Ecto neural progenitor cell (in vitro differentiated cells): Measurements from ENCODE around the gene ARTN.

Source experiments
- DNase-seq: peaks from one replicate; pipeline ENCODE4 v3.0.0-alpha.2; 2018; ENCODE audit warnings: low spot score

The ARTN gene

GRCh38 chr1:43924516-43924915, 9.1 kb upstream of the ARTN start:
- no peak for DNase-seq

DNA sequence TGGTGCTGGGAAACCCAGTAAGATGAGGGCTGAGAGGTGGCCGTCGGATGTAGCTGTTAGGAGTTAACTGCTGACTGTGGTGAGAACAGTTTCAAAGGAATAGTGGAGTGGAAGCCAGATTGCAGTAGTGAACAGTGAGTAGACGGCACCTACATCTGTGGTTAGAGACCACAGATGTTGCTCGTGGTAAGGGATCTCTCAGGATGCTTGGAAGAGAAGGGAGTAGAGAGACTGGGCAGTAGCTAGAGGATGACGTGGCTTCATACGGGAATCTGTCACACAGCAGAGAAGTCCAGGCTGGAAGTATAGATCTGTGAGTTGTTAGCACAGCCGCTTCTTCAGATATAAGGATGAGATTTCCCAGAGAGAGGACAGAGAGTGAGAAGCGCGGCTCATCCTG, 7.8 kb upstream of the ARTN start:
- no peak for DNase-seq

DNA sequence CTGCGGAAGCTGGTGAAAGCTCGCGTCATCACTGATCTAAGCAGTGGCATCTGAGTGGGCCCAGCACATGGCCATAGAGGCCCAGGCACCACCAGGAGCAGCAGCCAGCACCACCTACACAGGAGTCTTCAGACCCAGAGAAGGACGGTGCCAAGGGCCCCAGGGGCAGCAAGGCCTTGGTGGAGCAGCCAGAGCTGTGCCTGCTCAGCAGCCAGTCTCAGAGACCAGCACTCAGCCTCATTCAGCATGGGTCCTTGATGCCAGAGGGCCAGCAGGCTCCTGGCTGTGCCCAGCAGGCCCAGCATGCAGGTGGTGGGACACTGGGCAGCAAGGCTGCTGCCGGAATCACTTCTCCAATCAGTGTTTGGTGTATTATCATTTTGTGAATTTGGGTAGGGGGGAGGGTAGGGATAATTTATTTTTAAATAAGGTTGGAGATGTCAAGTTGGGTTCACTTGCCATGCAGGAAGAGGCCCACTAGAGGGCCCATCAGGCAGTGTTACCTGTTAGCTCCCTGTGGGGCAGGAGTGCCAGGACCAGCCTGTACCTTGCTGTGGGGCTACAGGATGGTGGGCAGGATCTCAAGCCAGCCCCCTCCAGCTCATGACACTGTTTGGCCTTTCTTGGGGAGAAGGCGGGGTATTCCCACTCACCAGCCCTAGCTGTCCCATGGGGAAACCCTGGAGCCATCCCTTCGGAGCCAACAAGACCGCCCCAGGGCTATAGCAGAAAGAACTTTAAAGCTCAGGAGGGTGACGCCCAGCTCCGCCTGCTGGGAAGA, 3.2 kb upstream of the ARTN start:
- DNase-seq, result no peak

DNA sequence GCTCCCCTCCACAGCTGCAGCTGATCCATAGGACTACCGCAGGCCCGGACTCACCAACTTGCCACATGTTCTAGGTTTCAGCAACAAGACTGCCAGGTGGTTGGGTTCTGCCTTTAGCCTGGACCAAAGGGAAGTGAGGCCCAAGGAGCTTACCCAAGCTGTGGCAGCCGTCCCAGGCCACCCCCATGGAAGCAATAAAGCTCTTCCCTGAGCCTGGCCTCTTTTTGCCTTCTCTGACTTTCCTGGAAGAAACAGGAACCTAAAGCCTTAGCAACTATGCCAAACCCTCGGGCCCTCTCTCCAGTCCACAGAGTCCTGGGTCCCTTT, 2.7 kb upstream of the ARTN start:
- DNase-seq, result no peak

GRCh38 chr1:43931711-43932660, 1.6 kb upstream of the ARTN start:
- DNase-seq, result no peak

DNA sequence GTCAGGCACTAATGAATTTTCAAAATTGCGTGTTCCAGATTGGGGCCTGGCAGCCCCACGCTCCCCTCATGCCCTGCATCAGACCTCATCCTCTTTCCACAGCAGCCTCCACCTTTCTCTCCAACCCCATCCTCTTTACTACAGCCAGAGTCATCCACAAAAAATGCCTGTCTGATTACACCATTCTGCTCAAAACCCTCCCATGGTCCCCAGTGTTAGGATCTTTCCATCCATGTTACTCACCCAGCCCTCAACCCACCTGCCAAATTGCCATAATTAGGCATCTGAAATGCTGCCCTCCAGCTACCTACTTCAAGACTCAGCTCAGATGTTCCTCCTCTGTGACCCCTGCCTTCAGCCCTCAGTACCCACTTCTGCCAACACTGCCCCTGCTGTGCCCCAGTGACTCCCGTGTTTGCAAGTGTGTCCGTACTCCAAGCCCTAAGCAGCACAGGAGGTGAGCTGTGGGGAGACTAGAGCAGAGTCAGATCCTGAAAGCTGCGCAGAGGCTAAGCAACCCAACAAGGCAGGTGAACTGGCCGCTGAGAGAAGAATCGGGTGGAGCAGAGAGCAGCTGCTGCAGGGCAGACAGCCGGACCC, 715 bp upstream of the ARTN start:
- DNase-seq, result no peak

- DNase-seq, result peak; percentile 90
Measured at GRCh38 chr1:43934101-43934985, 742 bp downstream of the ARTN start.

GRCh38 chr1:43934986-43935324, 1.4 kb downstream of the ARTN start:
- DNase-seq, result no peak

GRCh38 chr1:43935711-43936427, 2.3 kb downstream of the ARTN start:
- peak; percentile 62 for DNase-seq

DNA sequence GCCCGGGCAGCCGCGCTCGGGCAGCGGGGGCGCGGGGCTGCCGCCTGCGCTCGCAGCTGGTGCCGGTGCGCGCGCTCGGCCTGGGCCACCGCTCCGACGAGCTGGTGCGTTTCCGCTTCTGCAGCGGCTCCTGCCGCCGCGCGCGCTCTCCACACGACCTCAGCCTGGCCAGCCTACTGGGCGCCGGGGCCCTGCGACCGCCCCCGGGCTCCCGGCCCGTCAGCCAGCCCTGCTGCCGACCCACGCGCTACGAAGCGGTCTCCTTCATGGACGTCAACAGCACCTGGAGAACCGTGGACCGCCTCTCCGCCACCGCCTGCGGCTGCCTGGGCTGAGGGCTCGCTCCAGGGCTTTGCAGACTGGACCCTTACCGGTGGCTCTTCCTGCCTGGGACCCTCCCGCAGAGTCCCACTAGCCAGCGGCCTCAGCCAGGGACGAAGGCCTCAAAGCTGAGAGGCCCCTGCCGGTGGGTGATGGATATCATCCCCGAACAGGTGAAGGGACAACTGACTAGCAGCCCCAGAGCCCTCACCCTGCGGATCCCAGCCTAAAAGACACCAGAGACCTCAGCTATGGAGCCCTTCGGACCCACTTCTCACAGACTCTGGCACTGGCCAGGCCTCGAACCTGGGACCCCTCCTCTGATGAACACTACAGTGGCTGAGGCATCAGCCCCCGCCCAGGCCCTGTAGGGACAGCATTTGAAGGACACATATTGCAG, 3.0 kb downstream of the ARTN start:
- DNase-seq, result peak; percentile 73

- no peak for DNase-seq
Measured at GRCh38 chr1:43937179-43937865, 3.7 kb downstream of the ARTN start.

GRCh38 chr1:43938383-43938782, 4.8 kb downstream of the ARTN start:
- no peak for DNase-seq

GRCh38 chr1:43938892-43939587, 5.4 kb downstream of the ARTN start:
- no peak for DNase-seq

GRCh38 chr1:43942411-43942810, 8.8 kb downstream of the ARTN start:
- DNase-seq, result no peak

DNA sequence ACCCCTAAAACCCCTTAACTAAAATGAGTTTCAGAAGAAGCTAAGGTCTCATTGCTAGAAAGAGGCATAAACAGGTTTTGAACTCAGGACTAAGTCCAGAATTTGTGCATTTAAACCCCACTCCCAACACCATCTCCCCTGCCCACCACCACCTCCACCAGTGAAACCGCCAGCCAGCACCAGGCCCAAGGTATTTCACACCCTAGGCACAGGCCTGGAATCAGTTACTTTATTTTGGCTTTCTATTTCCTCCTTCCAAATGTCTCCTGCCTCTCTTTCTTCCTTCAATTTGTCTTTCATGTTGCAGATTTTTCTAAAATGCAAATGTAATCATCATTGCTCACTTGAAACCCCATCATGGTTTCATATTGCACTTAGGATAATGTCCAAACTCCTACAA, 11.3 kb downstream of the ARTN start:
- no peak for DNase-seq

- DNase-seq, result no peak
Measured at GRCh38 chr1:43945674-43946235, 12.2 kb downstream of the ARTN start.

- DNase-seq, result peak; percentile 98
Measured at GRCh38 chr1:43946236-43947060, 12.8 kb downstream of the ARTN start, which contains the start of gene IPO13. Gene IPO13 (plus strand): TSS chr1:43946950. CDS start chr1:43947601, 651 bp downstream.
